HG02571 (cell line): ENCODE measurements around the gene PPM1H.

Source experiments
- ATAC-seq: cut with Tn5 transposase; IDR thresholded peaks from one replicate; pipeline ENCODE4 v1.9.1; 2021; ENCODE audit warnings: mild to moderate bottlenecking, moderate library complexity; ENCODE audit not compliant: unreplicated experiment

PPM1H gene

DNA sequence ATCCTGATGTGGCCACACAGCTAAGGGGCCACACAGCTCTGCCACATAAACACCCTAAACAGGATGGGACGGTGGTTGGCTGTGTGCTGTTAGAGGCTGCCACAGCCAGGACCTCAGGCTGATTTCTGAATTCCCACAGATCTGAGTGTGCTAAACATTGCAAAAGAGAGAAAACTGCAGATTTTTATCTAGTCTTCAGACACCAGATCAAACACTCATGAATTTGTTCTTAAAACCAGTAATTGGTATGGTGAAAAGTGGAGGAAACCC, 277.7 kb downstream of the PPM1H start:
- ATAC-seq, result no peak

DNA sequence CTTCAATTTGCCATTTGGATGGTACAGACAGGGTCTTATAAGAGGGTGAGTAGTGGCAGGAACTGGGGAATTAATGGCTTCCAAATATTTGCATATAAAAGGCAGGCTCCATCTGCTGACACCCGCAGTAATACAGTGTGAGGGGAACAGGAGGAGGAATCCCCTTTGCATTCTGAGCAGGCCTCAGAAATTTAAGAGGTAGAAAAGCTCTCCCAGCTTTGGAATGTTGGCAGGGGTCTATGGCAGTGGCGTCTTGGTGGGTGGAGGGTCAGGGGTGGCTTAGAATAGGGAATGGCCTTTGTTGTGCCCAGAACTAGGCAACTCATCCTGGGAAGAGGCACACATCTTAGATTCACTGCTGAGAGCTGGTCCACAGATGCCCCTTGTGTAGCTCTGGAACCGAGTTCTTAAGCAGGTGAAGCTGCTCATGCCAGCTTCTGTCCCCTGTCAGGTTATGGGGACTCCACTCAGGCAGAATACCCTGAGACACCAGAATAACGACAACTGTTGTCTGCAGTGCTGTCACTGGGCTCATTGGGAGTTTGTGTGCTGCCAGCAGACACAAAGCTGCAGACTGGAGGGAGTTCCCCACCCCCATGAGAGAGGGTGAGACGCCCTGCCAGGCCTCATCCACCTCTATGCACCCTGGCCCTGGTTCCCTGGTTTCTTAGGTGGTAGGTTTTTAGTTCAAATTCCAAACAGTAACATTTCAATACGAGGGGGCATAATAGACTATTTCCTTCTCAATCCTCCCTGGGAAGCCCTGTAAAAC, 278.2 kb downstream of the PPM1H start:
- no peak for ATAC-seq

- ATAC-seq, result no peak
These were observed 279.2 kb downstream of the PPM1H start for GRCh38 chr12:62655666-62656151.

DNA sequence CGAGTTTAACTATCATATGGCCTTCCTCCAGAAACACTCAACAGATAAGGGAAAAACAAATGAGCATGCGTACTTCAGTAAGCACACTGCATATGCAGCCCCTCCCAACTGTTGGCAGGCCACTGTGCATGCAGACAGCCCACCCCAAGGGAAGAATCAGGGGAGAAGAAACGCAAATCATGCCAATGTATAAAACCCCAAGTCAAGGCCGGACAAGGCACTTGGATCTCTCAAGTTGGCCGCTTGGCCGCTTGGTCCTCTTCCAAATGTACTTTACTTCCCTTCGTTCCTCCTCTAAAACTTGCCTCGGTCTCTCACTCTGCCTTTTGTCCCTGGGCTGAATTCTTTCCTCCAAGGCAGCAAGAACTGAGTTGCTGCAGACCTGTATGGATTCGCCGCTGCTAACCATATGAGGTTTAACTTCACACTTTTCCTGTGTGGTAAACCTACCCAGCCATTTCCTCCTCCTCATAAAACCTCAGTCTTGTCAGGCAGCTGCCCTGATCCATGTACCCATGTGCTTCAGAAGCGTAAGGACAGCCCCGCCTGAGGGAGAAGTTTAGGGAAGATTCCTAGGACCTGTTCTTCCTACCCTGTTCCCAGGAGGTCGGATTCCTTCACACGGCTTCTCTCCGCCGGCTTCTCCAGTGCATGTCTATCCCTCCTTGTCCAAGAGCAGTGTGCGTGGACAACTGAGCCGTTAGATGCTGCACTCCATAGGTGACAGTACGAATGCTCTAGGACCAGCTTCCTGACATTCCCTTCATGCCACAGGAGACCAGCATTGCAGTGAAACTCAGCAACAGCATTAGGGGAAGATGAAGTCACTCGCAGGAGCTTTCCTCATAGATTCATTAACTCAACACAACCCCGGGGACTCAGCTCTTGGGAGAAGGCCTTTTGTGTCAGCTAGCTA, 280.4 kb downstream of the PPM1H start:
- ATAC-seq, result no peak

DNA sequence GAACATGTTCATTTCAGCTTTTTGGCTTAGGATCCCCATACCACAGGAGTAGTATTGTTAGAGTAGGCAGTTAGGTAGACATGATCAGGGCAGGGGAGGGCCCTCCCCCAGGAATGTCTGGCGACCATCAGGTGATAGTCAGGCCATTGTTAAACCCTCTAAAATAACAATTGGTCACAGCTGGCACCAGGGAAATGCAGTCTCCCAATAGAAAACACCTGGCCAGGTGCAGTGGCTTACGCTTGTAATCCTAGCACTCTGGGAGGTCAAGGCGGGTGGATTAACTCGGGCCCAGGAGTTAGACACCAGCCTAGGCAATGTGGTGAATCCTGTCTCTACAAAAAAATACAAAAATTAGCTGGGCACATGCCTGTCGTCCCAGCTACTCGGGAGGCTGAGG, 281.2 kb downstream of the PPM1H start:
- ATAC-seq, result no peak

- no peak for ATAC-seq
These were observed 281.6 kb downstream of the PPM1H start for GRCh38 chr12:62653304-62653703.

- no peak for ATAC-seq
These were observed 283.8 kb downstream of the PPM1H start for GRCh38 chr12:62651138-62651537.

DNA sequence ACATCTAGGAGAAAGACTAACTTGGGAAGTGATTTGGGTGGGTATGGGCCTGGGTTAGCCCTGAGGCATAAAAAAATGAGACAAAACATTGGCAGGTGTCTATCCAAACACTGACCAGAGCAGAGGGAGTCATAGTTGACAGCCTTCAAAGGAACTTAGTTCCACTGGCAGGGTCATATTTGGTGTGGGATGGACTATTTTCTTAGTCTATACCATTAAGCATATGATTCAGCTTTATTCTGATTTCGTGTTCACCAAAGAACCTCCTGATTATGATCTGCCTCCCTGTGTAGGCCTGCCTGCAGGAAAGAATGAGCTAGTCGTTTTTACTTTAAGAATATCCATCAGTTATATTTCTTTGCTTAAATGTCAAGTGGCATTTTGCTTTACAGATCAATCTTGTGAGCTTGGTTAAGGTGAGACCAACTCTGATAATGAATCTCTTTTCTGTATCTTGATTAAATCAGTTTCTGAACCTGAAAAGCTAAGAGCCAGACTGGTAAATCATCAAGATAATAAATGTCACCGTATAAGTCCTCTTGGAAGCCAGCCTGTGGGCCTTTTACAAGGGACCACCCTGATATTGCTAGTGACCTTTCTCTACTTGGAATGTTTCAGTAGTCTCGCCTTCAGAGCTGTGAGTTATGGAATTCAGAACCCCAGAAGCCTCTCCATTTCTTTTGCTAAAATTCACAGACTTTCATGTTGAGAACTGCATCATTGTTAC, 285.4 kb downstream of the PPM1H start:
- no peak for ATAC-seq

DNA sequence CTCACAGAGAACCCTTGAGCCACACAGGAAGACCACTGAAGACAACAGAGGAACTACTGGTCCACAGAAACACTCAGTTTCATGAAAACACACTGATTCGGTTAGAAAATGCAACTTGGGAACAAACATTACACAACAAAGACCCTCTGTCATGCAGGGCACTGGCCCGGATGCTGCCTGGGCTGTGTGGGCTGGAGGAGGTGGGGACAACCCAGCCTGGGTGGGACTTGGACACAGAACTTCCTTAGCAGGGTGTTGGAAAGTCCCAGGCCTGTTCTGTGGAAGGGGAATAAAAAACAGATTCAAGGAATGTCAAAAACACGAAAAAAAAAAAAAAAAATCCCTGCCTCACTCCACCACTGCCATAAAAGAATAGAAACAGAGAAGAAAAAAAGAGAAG, 287.4 kb downstream of the PPM1H start:
- no peak for ATAC-seq

DNA sequence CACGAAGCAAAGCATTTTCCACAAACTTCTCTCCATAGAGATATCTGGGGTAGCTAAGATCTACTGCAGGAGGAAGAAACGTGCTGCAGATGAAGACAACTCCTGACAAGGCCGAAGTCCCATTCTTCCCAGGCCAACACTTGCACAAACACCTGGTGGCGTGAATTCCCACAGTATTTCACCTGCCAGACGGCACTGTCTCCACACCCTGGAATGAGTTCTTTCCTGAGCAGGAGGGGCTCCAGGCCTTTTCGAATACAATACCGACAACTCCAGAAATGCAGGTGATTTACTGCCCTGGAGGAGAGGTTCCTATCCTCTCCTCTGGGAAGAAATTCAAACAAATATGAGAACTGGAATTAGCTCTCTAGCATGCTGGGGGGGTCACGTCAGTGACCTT, 288.4 kb downstream of the PPM1H start:
- no peak for ATAC-seq

DNA sequence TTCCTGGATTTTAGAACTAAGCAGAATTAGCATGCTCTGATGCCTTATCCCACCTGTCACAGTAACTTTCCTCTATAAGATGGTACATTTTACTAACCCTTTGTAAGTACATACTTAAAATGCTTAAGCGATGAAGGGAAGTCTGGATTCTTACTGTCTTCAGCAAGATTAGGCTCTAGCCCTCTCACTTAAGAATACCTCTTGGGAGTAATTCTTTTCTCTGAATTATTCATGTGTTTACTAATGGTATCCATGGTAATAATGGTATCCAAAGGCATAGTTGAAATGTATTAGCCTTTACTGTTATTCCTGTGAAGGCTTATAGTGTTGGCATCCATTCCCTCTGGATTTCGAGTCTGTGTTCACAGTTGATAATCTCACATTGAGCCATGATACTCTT, 291.5 kb downstream of the PPM1H start:
- no peak for ATAC-seq

- ATAC-seq, result no peak
These were observed 292.5 kb downstream of the PPM1H start for GRCh38 chr12:62642486-62642885.

DNA sequence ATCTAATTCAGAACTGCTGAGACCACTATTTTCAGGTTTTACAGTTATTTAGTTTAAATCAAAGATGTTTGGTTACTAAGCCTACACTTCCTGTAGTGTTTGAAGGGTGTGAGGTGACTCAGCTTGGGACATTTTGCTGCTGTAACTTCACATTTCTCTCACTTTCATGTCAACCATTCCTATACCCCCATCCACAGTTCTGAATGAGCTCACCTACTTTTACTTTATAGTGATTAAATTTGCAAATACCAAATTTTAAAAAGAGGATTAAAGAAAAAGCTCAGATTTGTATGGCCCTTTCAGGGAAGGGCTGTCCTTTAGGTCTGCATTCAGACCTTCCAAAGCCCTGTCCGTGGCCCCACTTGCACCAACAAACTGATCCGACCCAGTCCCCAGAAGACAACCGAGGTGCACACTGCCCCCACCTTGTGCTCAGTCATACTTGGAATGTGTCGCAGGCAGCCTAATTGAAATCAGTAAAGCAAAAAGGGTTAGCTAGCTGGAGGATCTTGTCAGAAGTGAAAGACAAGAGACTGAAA, 294.0 kb downstream of the PPM1H start:
- ATAC-seq, result peak; percentile 83

GRCh38 chr12:62637679-62638078, 297.3 kb downstream of the PPM1H start:
- no peak for ATAC-seq

DNA sequence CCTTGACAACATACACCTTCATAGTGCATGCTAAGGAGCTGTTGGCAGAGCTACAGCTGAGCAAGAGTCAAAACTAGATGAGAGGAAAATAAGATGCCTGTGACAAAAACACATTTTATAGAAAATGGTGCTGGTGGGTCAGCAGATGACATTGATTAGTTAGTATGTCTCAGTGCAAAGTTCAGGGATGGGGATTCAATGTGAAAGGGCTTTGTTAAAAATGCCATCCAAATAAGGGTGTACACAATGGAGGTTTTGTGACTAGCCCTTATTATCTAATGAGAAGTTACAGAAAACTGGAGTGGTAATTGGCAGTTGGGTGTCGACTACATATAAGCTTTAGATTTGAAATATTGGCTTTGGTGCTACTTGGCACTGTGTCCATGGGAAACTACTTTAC, 299.3 kb downstream of the PPM1H start:
- ATAC-seq, result no peak

DNA sequence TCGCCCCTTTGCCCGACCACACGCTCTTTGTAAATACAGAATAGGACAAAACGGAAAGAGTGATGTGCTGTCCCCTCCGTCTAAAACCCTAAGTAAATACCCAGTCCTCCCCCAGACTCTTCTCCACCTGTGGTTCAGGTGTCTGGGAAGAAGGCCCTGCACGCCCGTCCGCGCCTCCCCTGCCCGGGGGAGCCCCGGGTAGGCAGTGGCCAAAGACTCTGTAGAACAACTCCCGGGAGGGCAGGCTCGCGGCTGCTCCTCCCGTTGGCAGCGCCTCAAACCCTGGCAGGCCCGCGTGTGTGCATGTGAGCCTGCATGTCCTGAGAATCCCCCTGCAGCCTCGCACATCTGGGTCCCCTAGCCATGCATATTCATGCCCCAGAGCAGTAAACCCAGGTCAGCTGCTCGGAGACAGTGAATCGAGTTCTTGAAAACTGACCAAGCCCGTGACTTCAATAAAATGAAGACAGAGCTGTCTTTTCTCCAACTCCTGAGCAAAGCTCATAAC, 302.5 kb downstream of the PPM1H start:
- ATAC-seq, result peak; percentile 49

DNA sequence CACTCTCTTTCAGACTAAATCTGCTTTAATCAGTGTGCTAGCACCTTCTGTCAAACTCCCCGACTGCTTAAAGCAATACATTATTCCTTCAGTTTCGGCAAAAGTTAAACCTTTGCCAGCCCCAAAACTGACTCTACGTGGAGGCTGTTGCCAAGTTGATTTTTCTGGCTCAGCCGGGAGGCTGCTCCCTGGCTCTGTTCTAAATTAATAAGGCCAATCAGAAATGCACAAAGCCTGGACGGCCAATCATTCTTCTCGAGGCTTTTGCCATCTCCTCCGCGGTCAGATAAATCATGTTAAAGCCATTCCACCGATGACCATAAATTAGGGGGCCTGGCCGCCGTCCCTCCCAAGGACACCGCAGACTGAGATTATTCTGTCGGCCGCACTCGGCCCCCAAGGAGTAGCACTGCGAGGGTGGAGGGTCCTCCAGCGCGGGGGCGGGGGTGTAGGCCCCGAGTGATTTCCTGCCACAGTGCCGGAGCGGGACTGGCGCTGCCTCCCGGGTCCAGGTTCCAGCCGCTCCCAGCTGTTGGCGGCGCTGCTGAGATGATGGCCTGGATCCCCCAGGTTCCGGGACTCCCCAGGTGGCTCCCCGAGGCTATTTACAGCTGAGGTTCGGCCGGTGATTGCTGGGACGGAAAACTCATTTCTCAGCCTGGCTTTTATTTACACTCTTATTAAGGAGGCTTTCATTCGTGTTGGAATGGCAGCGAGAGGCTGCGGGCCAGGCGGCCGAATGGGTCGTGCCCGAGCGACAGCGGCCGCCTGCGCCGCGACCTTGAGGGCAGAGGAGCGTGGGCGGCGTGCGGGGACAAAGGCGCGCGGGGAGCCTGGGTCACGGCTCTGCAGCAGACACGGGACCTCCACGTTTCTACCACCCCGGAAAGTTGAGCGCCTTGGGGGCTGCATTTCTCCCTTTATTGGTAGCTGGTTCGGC, 303.2 kb downstream of the PPM1H start:
- peak; percentile 71 for ATAC-seq

DNA sequence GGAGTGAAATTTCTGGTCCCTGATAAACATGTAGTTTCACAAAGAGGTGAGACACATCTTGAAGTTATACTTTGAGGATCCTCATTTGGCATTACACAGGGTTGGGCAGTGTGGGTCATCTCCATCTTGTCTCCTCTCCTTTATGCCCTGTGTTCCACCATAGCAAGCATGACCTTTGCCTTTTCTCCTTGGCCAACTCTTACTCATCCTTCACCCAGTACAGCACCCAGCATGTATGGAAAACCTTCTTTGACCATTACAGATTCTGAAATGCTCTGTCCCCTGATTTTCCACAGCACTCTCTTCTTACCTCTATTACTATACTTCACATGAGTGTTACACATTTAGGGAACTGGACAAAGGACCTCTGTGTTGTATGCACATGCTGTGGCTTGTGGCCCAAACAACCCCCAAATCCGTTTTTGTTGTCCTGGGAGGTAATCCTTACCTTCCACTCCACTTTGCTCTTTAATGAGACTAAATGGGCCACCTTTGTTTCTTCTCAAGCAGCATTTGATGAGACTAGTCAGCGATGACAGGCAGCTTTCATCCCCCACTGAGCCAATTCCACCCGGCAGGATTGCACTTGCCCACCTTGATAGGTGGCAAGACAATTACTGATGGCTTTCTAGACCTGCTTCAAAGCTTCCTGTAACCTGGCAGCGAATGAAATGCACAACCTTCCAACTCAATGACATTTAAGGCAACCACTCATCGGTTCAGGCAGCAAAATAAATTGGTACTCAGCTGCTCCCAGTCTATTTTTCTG, 304.8 kb downstream of the PPM1H start:
- ATAC-seq, result no peak

- ATAC-seq, result no peak
These were observed 305.5 kb downstream of the PPM1H start for GRCh38 chr12:62629413-62629812.
